ENCODE data around the gene ENOX1.
A peak's percentile ranks its signal among the peaks of the same experiment; 100 is the strongest.

The ENOX1 gene

DNA sequence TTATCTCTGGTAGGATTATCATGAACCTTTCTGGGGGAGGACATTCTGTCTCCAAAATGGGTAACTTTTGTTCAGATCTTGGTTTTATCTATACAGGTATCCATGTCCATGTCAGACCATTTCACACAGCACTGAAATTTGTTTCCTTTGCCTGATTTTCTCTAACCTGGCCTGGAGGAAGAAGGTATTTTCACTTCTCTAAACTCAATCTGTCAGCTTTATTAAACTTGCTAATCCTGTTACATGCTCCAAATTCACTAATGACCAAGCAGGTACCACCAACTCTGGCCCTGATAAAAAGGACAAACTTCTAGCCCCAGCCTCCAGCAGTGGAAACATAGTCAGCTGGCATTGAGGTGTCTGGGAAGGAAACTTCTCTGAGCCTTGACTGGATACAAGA lies 529.0 kb downstream of the ENOX1 start:
- Histone ChIP-seq H3K36me3 (ENCODE audit: control insufficient read depth in 1 of 2, insufficient read depth in 2 of 2, low read depth in 1 of 2, low read length in 2 of 2) (no peaks in the 10 kb centered on the region), H3K4ac (ENCODE audit: low read depth in 1 of 2, low read length in 2 of 2) (no peak overlapping the region), H3K18ac (ENCODE audit: low read depth in 1 of 2, low read length in 2 of 2) (peak overlapping the region in 1 of 2 experiments; percentile 39), H3K79me1 (replicated peaks; ENCODE audit: low read length, poor library complexity, severe bottlenecking) (no peaks in the 10 kb centered on the region), H2BK120ac (ENCODE audit: low read depth, low read length) (no peak overlapping the region), H4K91ac (ENCODE audit: low read length) (no peak overlapping the region), H3K4me2 (ENCODE audit: low read length, poor library complexity, severe bottlenecking) (no peak overlapping the region), H3K9ac (ENCODE audit: low read length) (no peak overlapping the region), H3K27ac (ENCODE audit: low read length, poor library complexity, severe bottlenecking) (no peak overlapping the region), H2BK15ac (ENCODE audit: low read depth, poor library complexity, severe bottlenecking) (no peak overlapping the region), H3K4me3 (ENCODE audit: insufficient read depth in 1 of 2, low read depth in 1 of 2, low read length in 2 of 2) (no peak overlapping the region), H3K9me3 (ENCODE audit: control insufficient read depth, low read length) (no peaks in the 10 kb centered on the region), H2AK5ac (ENCODE audit: low read length, severe bottlenecking) (no peak overlapping the region), H3K4me1 (ENCODE audit: control insufficient read depth, insufficient read depth, low read depth, low read length) (no peaks in the 10 kb centered on the region), H4K8ac (ENCODE audit: low read length) (no peak overlapping the region), H2BK12ac (ENCODE audit: low read length in 2 of 2) (no peak overlapping the region), H3K14ac (ENCODE audit: low read length in 2 of 2) (no peak overlapping the region), H3K27me3 (ENCODE audit: control insufficient read depth in 1 of 2, insufficient read depth in 1 of 2, low read length in 2 of 2) (no peaks in the 10 kb centered on the region), H3K23ac (ENCODE audit: low read length in 2 of 2) (no peak overlapping the region), H2AFZ (ENCODE audit: low read depth, low read length) (no peak overlapping the region), H2BK5ac (ENCODE audit: low read depth, low read length, poor library complexity, severe bottlenecking) (no peak overlapping the region)
- no peak for DNase-seq

DNA sequence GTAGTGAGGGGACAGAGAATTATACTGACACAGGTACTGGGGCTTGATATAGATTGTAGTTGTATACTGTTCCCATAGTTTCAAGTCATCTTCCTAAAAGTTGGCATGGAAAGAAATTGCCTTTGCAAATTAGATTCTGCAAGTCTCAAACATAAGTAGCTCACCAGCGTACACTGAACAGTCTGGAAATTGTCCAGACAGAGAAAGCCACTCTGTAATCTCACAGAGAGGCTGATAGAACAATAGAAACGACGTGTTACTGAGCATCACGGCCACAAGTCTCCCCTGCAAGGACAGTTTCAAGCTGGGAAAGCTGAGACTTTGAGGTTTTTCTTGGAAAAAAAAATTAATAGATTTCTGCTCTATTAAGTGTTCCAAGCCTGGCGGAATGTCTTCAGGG lies 534.8 kb downstream of the ENOX1 start:
- DNase-seq: no peak
- H3K4me1 ChIP-seq (ENCODE audit: control insufficient read depth, insufficient read depth, low read depth, low read length): no peaks in the 10 kb centered on the region

DNA sequence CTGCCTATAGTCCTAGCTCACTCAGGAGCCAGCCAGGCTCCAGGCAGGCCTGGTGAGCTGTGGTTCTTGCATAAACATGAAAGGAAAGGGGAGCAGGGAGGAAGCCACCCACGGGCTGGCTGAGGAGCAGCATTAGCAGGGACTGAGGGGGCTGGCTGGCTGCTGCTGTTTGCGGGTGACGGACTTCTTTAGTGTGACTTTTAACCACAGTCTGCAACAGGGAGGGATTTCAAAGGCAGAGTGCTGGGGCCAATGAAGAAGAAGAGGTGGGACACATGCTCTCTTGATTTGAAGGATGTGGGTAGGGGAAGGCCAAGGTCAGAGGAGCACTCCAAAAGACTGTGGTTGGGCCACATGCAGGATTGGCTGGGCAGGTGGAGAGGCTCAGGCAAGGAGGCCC lies 540.4 kb downstream of the ENOX1 start:
- DNase-seq: no peak
- Histone ChIP-seq H3K36me3 (ENCODE audit: control insufficient read depth in 1 of 2, insufficient read depth in 2 of 2, low read depth in 1 of 2, low read length in 2 of 2) (no peaks in the 10 kb centered on the region), H3K4ac (ENCODE audit: low read depth in 1 of 2, low read length in 2 of 2) (peak overlapping the region in 1 of 2 experiments; percentile 6), H3K9me3 (ENCODE audit: control insufficient read depth, low read length) (no peaks in the 10 kb centered on the region), H3K14ac (ENCODE audit: low read length in 2 of 2) (no peak overlapping the region), H2BK5ac (ENCODE audit: low read depth, low read length, poor library complexity, severe bottlenecking) (no peak overlapping the region), H2BK15ac (ENCODE audit: low read depth, poor library complexity, severe bottlenecking) (peak overlapping the region; percentile 44), H3K23ac (ENCODE audit: low read length in 2 of 2) (no peak overlapping the region), H2BK12ac (ENCODE audit: low read length in 2 of 2) (peak overlapping the region; percentile 17 to 46), H3K27me3 (ENCODE audit: control insufficient read depth in 1 of 2, insufficient read depth in 1 of 2, low read length in 2 of 2) (no peaks in the 10 kb centered on the region), H3K18ac (ENCODE audit: low read depth in 1 of 2, low read length in 2 of 2) (peak overlapping the region; percentile 25 to 37), H4K91ac (ENCODE audit: low read length) (no peak overlapping the region), H2AFZ (ENCODE audit: low read depth, low read length) (no peak overlapping the region), H4K8ac (ENCODE audit: low read length) (peak overlapping the region; percentile 52), H3K79me1 (replicated peaks; ENCODE audit: low read length, poor library complexity, severe bottlenecking) (no peaks in the 10 kb centered on the region), H3K27ac (ENCODE audit: low read length, poor library complexity, severe bottlenecking) (no peak overlapping the region), H3K4me1 (ENCODE audit: control insufficient read depth, insufficient read depth, low read depth, low read length) (peaks cover 6% of the 10 kb centered on the region), H3K4me3 (ENCODE audit: insufficient read depth in 1 of 2, low read depth in 1 of 2, low read length in 2 of 2) (no peak overlapping the region), H3K9ac (ENCODE audit: low read length) (no peak overlapping the region), H3K4me2 (ENCODE audit: low read length, poor library complexity, severe bottlenecking) (no peak overlapping the region), H2AK5ac (ENCODE audit: low read length, severe bottlenecking) (peak overlapping the region; percentile 28), H2BK120ac (ENCODE audit: low read depth, low read length) (peak overlapping the region; percentile 36)
- 67% methylated on average over 3 of the region's 3 CpGs for WGBS

More for the DNA sequence above, 534.8 kb downstream of the ENOX1 start:
- no peak overlapping the region for H3K27ac ChIP-seq (ENCODE audit: low read length, poor library complexity, severe bottlenecking)
- H3K9me3 ChIP-seq (ENCODE audit: control insufficient read depth, low read length): no peaks in the 10 kb centered on the region
- no peak overlapping the region for H2AK5ac ChIP-seq (ENCODE audit: low read length, severe bottlenecking)
- no peak overlapping the region for H3K4ac ChIP-seq (ENCODE audit: low read depth in 1 of 2, low read length in 2 of 2)
- H3K79me1 ChIP-seq (replicated peaks; ENCODE audit: low read length, poor library complexity, severe bottlenecking): no peaks in the 10 kb centered on the region
- no peak overlapping the region for H3K9ac ChIP-seq (ENCODE audit: low read length)
- H3K4me3 ChIP-seq (ENCODE audit: insufficient read depth in 1 of 2, low read depth in 1 of 2, low read length in 2 of 2): no peak overlapping the region
- H4K8ac ChIP-seq (ENCODE audit: low read length): no peak overlapping the region
- no peak overlapping the region for H3K23ac ChIP-seq (ENCODE audit: low read length in 2 of 2)
- no peaks in the 10 kb centered on the region for H3K27me3 ChIP-seq (ENCODE audit: control insufficient read depth in 1 of 2, insufficient read depth in 1 of 2, low read length in 2 of 2)
- no peak overlapping the region for H4K91ac ChIP-seq (ENCODE audit: low read length)
- H3K36me3 ChIP-seq (ENCODE audit: control insufficient read depth in 1 of 2, insufficient read depth in 2 of 2, low read depth in 1 of 2, low read length in 2 of 2): no peaks in the 10 kb centered on the region
- no peak overlapping the region for H2AFZ ChIP-seq (ENCODE audit: low read depth, low read length)
- no peak overlapping the region for H3K18ac ChIP-seq (ENCODE audit: low read depth in 1 of 2, low read length in 2 of 2)
- no peak overlapping the region for H3K4me2 ChIP-seq (ENCODE audit: low read length, poor library complexity, severe bottlenecking)
- no peak overlapping the region for H2BK120ac ChIP-seq (ENCODE audit: low read depth, low read length)
- no peak overlapping the region for H2BK15ac ChIP-seq (ENCODE audit: low read depth, poor library complexity, severe bottlenecking)
- 95% methylated on average over 5 of the region's 5 CpGs for WGBS
- H2BK12ac ChIP-seq (ENCODE audit: low read length in 2 of 2): no peak overlapping the region
- H3K14ac ChIP-seq (ENCODE audit: low read length in 2 of 2): no peak overlapping the region
- no peak overlapping the region for H2BK5ac ChIP-seq (ENCODE audit: low read depth, low read length, poor library complexity, severe bottlenecking)

DNA sequence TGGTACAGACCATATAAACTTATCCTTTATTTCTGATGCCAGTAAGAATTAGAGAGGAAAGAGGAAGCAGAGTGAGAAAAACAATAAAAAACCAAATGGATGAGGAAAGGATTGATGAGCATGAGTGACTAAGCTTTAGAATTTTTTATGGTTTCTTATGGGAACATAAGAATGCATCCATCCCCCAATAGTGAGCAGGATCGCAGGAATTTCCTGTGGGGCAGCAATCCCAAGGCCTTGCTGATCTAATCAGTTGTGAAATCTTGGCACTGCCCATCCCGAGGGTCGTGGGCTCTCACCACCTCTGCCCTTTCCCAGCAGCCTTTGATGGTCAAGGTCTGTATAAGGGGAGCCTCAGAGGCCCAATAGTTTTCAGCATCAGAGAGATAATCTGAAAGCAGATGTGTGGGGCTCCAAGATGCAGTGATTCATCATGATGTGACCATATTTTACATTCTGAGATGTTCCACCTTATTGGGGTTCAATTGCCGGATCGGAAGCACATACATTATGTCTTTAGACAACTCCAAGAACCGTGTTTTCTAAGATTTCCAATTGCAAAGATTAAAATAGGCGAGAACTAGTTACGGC lies 541.3 kb downstream of the ENOX1 start:
- no peak overlapping the region for H2AK5ac ChIP-seq (ENCODE audit: low read length, severe bottlenecking)
- H3K27ac ChIP-seq (ENCODE audit: low read length, poor library complexity, severe bottlenecking): peak overlapping the region; percentile 76

More for the DNA sequence above, 541.3 kb downstream of the ENOX1 start:
- H3K4me1 ChIP-seq (ENCODE audit: control insufficient read depth, insufficient read depth, low read depth, low read length): peaks cover 6% of the 10 kb centered on the region
- H4K91ac ChIP-seq (ENCODE audit: low read length): no peak overlapping the region
- no peak overlapping the region for H2BK5ac ChIP-seq (ENCODE audit: low read depth, low read length, poor library complexity, severe bottlenecking)
- H2BK15ac ChIP-seq (ENCODE audit: low read depth, poor library complexity, severe bottlenecking): no peak overlapping the region
- no peak overlapping the region for H3K14ac ChIP-seq (ENCODE audit: low read length in 2 of 2)
- H3K18ac ChIP-seq (ENCODE audit: low read depth in 1 of 2, low read length in 2 of 2): peak overlapping the region; percentile 4 to 86
- peak overlapping the region in 1 of 2 experiments; percentile 66 for H2BK12ac ChIP-seq (ENCODE audit: low read length in 2 of 2)
- peak overlapping the region; percentile 38 for H3K9ac ChIP-seq (ENCODE audit: low read length)
- H4K8ac ChIP-seq (ENCODE audit: low read length): no peak overlapping the region
- no peak overlapping the region for H3K4me3 ChIP-seq (ENCODE audit: insufficient read depth in 1 of 2, low read depth in 1 of 2, low read length in 2 of 2)
- no peak overlapping the region for H2AFZ ChIP-seq (ENCODE audit: low read depth, low read length)
- no peaks in the 10 kb centered on the region for H3K36me3 ChIP-seq (ENCODE audit: control insufficient read depth in 1 of 2, insufficient read depth in 2 of 2, low read depth in 1 of 2, low read length in 2 of 2)
- peak overlapping the region in 1 of 2 experiments; percentile 44 for H3K4ac ChIP-seq (ENCODE audit: low read depth in 1 of 2, low read length in 2 of 2)
- no peak overlapping the region for H3K23ac ChIP-seq (ENCODE audit: low read length in 2 of 2)
- H3K9me3 ChIP-seq (ENCODE audit: control insufficient read depth, low read length): no peaks in the 10 kb centered on the region
- 34% methylated on average over 7 of the region's 8 CpGs for WGBS
- H3K79me1 ChIP-seq (replicated peaks; ENCODE audit: low read length, poor library complexity, severe bottlenecking): no peaks in the 10 kb centered on the region
- no peak overlapping the region for H2BK120ac ChIP-seq (ENCODE audit: low read depth, low read length)
- H3K4me2 ChIP-seq (ENCODE audit: low read length, poor library complexity, severe bottlenecking): no peak overlapping the region
- DNase-seq: peak; percentile 85
- no peaks in the 10 kb centered on the region for H3K27me3 ChIP-seq (ENCODE audit: control insufficient read depth in 1 of 2, insufficient read depth in 1 of 2, low read length in 2 of 2)

All from mesenchymal stem cell (in vitro differentiated cells and primary cell).